Measurements from ENCODE around the gene LSR.

Gene LSR

GRCh38 chr19:35302446-35302845 is 53.6 kb downstream of the LSR start:
- DNase-seq (ENCODE audit: low spot score): no peak

GRCh38 chr19:35303357-35303915 is 54.6 kb downstream of the LSR start:
- no peak for DNase-seq (ENCODE audit: low spot score)

GRCh38 chr19:35304036-35304435 is 55.2 kb downstream of the LSR start:
- DNase-seq (ENCODE audit: low spot score): no peak

GRCh38 chr19:35305181-35305580 is 56.4 kb downstream of the LSR start:
- no peak for DNase-seq (ENCODE audit: low spot score)

- DNase-seq (ENCODE audit: low spot score): no peak
Observed at GRCh38 chr19:35306473-35307246, 57.9 kb downstream of the LSR start.

- DNase-seq (ENCODE audit: low spot score): no peak
Observed at GRCh38 chr19:35307931-35308330, 59.1 kb downstream of the LSR start.

GRCh38 chr19:35308910-35309309 is 60.1 kb downstream of the LSR start:
- no peak for DNase-seq (ENCODE audit: low spot score)

GRCh38 chr19:35309481-35310279 is 60.9 kb downstream of the LSR start:
- DNase-seq (ENCODE audit: low spot score): no peak

- no peak for DNase-seq (ENCODE audit: low spot score)
Observed at GRCh38 chr19:35310331-35310730, 61.5 kb downstream of the LSR start.

- DNase-seq (ENCODE audit: low spot score): no peak
Observed at GRCh38 chr19:35310811-35311465, 62.1 kb downstream of the LSR start.

- no peak for DNase-seq (ENCODE audit: low spot score)
Observed at GRCh38 chr19:35311901-35312665, 63.3 kb downstream of the LSR start.

- no peak for DNase-seq (ENCODE audit: low spot score)
Observed at GRCh38 chr19:35313587-35313986, 64.8 kb downstream of the LSR start.

- DNase-seq (ENCODE audit: low spot score): no peak
Observed at GRCh38 chr19:35314031-35314430, 65.2 kb downstream of the LSR start.

- DNase-seq (ENCODE audit: low spot score): no peak
Observed at GRCh38 chr19:35314858-35315470, 66.2 kb downstream of the LSR start.

- DNase-seq (ENCODE audit: low spot score): no peak
Observed at GRCh38 chr19:35315883-35316282, 67.1 kb downstream of the LSR start.

- DNase-seq (ENCODE audit: low spot score): no peak
Observed at GRCh38 chr19:35316560-35316959, 67.8 kb downstream of the LSR start.
